Measurements from ENCODE around the gene ARF6. TPM values are rescaled to one million over a fixed set of nuclear protein-coding genes. Genes with fewer than 3 reads are reported as not detected.
"Not testable (repeated sequence)": the region's sequence is repeated elsewhere in the genome, so short reads cannot be mapped to it uniquely, and the experiment has no call there.

Gene ARF6
- total and polyA plus RNA-seq, 9 donors, result 16.0 to 48.9 (median 36.0) TPM

DNA sequence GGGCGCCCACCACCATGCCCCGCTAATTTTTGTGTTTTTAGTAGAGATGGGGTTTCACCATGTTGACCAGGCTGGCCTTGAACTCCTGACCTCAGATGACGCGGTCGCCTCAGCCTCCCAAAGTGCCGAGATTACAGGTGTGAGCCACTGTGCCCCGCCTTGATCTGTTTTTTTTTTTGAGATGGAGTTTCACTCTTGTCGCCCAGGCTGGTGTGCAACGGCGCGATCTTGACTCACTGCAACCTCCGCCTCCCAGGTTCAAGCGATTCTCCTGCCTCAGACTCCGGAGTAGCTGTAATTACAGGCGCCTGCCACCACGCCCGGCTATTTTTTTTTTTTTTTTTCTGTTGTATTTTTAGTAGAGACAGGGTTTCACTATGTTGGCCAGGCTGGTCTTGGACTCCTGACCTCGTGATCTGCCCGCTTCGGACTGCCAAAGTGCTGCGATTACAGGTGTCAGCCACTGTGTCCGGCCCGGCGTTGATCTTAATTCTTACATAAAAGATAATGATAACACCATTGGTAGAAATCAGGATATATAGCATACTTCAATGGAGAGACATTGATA lies 9.9 kb downstream of the ARF6 start:
- H3K4me3 ChIP-seq (ENCODE audit: low read length); DNase-seq; H3K27ac ChIP-seq (ENCODE audit: low read length); H3K36me3 ChIP-seq (ENCODE audit: control insufficient read depth, insufficient read depth, low read length); H3K27me3 ChIP-seq (ENCODE audit: control insufficient read depth, insufficient read depth, low read length); H3K4me1 ChIP-seq (ENCODE audit: control insufficient read depth, insufficient read depth, low read length); H3K9me3 ChIP-seq (replicated peaks; ENCODE audit: control insufficient read depth, low read depth, low read length): not testable (repeated sequence)
- WGBS (ENCODE audit: insufficient coverage), result 85% methylated on average over 8 of the region's 24 CpGs

DNA sequence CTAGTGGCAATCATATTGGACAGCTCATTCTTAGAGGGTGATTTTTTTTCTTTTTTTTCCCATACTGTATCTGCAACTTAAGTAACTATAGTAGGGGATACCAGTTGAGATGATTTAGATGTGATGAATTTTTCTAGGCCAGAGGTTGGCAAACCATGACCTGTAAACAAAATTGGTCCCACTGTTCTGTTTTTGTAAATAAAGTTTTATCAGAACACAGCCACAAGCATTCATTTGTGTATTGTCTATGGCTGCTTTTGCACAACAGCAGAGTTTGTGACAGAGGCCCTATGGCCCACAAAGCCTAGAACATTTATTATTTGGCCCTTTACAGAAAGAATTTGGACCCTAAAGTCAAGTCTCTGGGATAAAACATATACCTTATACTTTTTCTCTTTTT lies 11.4 kb downstream of the ARF6 start:
- Histone ChIP-seq H3K36me3 (ENCODE audit: control insufficient read depth, insufficient read depth, low read length) (no peaks in the 10 kb centered on the region), H3K4me3 (ENCODE audit: low read length) (no peak overlapping the region), H3K27ac (ENCODE audit: low read length) (no peak overlapping the region), H3K4me1 (ENCODE audit: control insufficient read depth, insufficient read depth, low read length) (no peaks in the 10 kb centered on the region), H3K27me3 (ENCODE audit: control insufficient read depth, insufficient read depth, low read length) (no peaks in the 10 kb centered on the region), H3K9me3 (replicated peaks; ENCODE audit: control insufficient read depth, low read depth, low read length) (no peaks in the 10 kb centered on the region)
- DNase-seq, result no peak

DNA sequence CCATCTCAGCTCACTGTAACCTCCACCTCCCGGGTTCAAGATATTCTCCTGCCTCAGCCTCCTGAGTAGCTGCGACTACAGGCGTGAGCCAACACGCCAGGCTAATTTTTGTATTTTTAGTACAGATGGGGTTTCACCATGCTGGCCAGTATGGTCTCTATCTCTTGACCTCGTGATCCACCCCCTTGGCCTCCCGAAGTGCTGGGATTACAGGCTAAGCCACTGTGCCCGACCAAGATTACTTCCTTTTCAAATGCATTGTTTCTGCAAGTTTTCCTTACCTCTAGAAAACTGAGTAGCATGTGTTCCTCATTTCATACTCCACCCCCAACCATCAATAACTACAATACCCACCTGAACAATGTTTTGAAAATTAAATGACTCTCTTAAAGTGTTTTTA lies 13.1 kb downstream of the ARF6 start:
- H3K4me3 ChIP-seq (ENCODE audit: low read length), result no peak overlapping the region
- H3K27me3 ChIP-seq (ENCODE audit: control insufficient read depth, insufficient read depth, low read length), result no peaks in the 10 kb centered on the region
- no peaks in the 10 kb centered on the region for H3K9me3 ChIP-seq (replicated peaks; ENCODE audit: control insufficient read depth, low read depth, low read length)
- WGBS (ENCODE audit: insufficient coverage), result 65% methylated on average over 7 of the region's 7 CpGs
- no peak for DNase-seq
- H3K4me1 ChIP-seq (ENCODE audit: control insufficient read depth, insufficient read depth, low read length), result no peaks in the 10 kb centered on the region
- H3K36me3 ChIP-seq (ENCODE audit: control insufficient read depth, insufficient read depth, low read length), result no peaks in the 10 kb centered on the region
- H3K27ac ChIP-seq (ENCODE audit: low read length), result no peak overlapping the region

DNA sequence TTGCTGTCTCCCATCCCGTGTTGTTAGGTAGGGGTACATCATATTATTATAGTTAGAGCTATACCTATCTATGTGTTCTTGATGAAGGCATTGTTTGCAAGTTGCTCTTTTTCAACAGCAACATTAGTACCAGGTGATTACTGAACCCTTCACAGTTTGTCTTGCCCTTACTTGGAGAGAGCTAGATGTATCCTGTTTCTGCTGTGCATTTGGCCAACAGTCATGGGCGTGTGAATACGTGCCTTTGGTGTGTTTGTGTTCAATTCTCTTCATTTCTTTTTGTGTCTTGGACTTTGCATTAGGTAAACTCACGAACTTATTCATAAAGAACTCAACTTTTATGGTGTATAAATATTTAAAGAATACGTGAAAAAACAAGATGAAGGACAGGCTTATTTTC lies 14.3 kb downstream of the ARF6 start:
- no peaks in the 10 kb centered on the region for H3K9me3 ChIP-seq (replicated peaks; ENCODE audit: control insufficient read depth, low read depth, low read length)
- no peak overlapping the region for H3K4me3 ChIP-seq (ENCODE audit: low read length)
- no peak for DNase-seq
- H3K36me3 ChIP-seq (ENCODE audit: control insufficient read depth, insufficient read depth, low read length), result no peaks in the 10 kb centered on the region
- no CpG with 5 or more reads among the region's 5 CpGs for WGBS (ENCODE audit: insufficient coverage)
- no peaks in the 10 kb centered on the region for H3K4me1 ChIP-seq (ENCODE audit: control insufficient read depth, insufficient read depth, low read length)
- H3K27me3 ChIP-seq (ENCODE audit: control insufficient read depth, insufficient read depth, low read length), result no peaks in the 10 kb centered on the region
- H3K27ac ChIP-seq (ENCODE audit: low read length), result no peak overlapping the region

DNA sequence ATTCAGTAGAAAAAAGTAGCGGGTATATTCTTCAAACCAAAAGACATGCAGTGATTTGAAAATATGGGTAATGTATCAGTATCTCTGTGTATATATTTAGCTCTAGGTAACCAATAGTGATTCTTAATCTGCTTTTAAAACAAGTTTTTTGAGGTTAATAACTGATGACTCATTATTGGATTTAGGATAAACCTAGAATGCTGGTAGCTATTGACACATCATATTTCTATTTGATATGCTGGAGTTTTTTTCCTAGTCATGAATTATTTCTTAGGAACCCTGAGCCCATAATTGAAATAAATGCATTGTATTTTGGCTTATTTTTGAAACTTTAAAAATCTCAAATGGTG lies 15.5 kb downstream of the ARF6 start:
- no peak overlapping the region for H3K4me3 ChIP-seq (ENCODE audit: low read length)
- no peak for DNase-seq
- H3K27ac ChIP-seq (ENCODE audit: low read length), result no peak overlapping the region
- no peaks in the 10 kb centered on the region for H3K9me3 ChIP-seq (replicated peaks; ENCODE audit: control insufficient read depth, low read depth, low read length)
- H3K36me3 ChIP-seq (ENCODE audit: control insufficient read depth, insufficient read depth, low read length), result no peaks in the 10 kb centered on the region
- H3K27me3 ChIP-seq (ENCODE audit: control insufficient read depth, insufficient read depth, low read length), result no peaks in the 10 kb centered on the region
- no peaks in the 10 kb centered on the region for H3K4me1 ChIP-seq (ENCODE audit: control insufficient read depth, insufficient read depth, low read length)
- no CpG with 5 or more reads among the region's 1 CpG for WGBS (ENCODE audit: insufficient coverage)

DNA sequence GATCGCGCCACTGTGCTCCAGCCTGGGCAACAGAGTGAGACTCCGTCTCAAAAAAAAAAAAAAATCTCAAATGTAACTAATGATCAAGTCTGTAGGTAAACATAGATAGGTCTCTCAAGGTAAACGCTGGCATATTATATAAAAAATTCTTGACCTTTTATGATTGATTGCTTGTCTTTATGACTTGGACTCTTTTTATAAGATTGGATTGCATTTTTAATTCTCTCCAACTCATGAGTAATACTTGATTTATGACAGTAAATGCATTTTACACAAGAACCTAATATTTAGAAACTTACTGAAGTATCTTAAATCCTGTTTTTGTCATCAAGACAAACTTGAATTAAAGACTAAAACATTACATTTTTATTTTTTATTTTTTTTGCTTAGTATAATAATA lies 16.1 kb downstream of the ARF6 start:
- Histone ChIP-seq H3K9me3 (replicated peaks; ENCODE audit: control insufficient read depth, low read depth, low read length) (no peaks in the 10 kb centered on the region), H3K27ac (ENCODE audit: low read length) (no peak overlapping the region), H3K4me1 (ENCODE audit: control insufficient read depth, insufficient read depth, low read length) (no peaks in the 10 kb centered on the region), H3K27me3 (ENCODE audit: control insufficient read depth, insufficient read depth, low read length) (no peaks in the 10 kb centered on the region), H3K36me3 (ENCODE audit: control insufficient read depth, insufficient read depth, low read length) (no peaks in the 10 kb centered on the region), H3K4me3 (ENCODE audit: low read length) (no peak overlapping the region)
- DNase-seq, result no peak
- WGBS (ENCODE audit: insufficient coverage), result no CpG with 5 or more reads among the region's 4 CpGs

DNA sequence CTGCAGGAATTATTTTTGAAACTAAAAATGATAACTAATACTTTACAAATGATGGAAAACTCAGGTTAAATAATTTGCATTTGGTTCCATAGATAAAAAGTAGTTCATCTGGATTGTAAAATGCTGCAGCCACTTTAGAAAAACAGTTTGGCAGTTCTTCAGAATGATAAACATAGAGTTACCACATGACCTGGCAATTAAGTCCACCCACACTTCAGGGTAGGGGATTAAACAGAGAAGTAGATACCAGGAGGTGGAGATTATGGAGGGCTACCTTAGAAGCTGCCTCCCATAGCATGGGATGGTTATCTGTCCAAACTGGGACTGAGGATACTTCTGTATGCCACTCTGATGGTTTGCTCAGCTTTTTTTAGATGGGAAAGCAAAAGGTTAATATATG lies 22.2 kb downstream of the ARF6 start:
- no peaks in the 10 kb centered on the region for H3K36me3 ChIP-seq (ENCODE audit: control insufficient read depth, insufficient read depth, low read length)
- DNase-seq, result no peak
- no peaks in the 10 kb centered on the region for H3K9me3 ChIP-seq (replicated peaks; ENCODE audit: control insufficient read depth, low read depth, low read length)
- no peak overlapping the region for H3K27ac ChIP-seq (ENCODE audit: low read length)
- H3K4me1 ChIP-seq (ENCODE audit: control insufficient read depth, insufficient read depth, low read length), result no peaks in the 10 kb centered on the region
- H3K4me3 ChIP-seq (ENCODE audit: low read length), result no peak overlapping the region
- no peaks in the 10 kb centered on the region for H3K27me3 ChIP-seq (ENCODE audit: control insufficient read depth, insufficient read depth, low read length)

DNA sequence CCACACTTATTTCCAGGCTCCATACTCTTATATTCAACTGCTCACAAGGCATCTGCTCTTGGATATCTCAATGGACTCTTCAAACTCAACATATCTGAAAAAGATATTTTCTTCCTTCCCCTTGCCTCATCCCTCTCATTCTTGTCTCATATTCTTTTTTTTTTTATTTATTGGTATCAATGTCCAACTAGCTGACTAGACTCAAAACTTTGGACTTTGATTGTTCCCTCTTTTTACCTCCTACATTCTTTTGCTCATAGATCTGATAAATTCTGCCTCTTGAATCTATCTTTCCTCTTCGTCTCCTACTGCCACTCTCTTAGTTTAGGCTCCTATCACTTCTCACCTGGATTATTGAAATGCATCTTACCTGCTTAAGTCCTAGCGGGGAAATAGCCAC lies 25.8 kb downstream of the ARF6 start:
- no peaks in the 10 kb centered on the region for H3K27me3 ChIP-seq (ENCODE audit: control insufficient read depth, insufficient read depth, low read length)
- H3K9me3 ChIP-seq (replicated peaks; ENCODE audit: control insufficient read depth, low read depth, low read length), result no peaks in the 10 kb centered on the region
- H3K4me1 ChIP-seq (ENCODE audit: control insufficient read depth, insufficient read depth, low read length), result no peaks in the 10 kb centered on the region
- no peak for DNase-seq
- H3K27ac ChIP-seq (ENCODE audit: low read length), result no peak overlapping the region
- no peaks in the 10 kb centered on the region for H3K36me3 ChIP-seq (ENCODE audit: control insufficient read depth, insufficient read depth, low read length)
- H3K4me3 ChIP-seq (ENCODE audit: low read length), result no peak overlapping the region
- 100% methylated on average over 1 of the region's 2 CpGs for WGBS (ENCODE audit: insufficient coverage)

DNA sequence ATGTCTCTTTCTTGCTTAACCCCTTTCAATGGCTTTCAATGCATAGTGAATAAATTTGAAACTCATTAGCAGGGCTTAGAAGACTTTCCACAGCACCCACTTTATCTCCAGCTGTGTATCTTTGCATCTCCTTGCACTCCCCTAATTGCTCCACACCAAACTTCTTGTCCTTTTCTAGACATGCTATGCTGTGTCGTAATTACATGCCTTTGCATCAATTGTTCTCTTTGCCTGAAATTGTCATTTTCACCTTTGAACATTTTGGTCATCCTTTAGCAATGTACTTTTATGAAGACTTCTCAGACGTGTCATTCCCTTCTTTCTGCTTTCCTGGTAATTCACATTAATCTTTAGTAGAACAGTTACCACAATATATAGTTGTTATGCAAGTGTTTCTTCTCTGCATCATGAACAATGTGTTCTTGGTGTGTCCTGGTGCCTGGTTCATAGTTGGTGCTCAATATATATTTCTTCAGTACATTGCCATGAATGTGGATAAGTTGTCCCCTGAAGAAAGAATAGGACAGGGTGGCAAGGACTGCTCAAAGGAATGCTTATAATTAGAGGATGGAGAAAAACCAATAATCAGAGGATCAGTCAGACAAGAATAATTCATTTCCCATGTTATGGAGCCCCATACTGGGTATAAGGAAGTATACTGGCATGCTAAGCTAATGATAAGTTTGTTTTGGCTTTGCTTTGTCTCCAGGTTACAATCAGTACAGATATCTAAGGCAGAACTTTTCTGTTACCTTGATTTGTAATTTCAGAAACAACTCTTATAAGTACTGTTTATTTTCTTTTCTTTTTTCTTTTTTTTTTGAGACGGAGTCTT lies 27.2 kb downstream of the ARF6 start:
- 83% methylated on average over 1 of the region's 3 CpGs for WGBS (ENCODE audit: insufficient coverage)
- no peaks in the 10 kb centered on the region for H3K4me1 ChIP-seq (ENCODE audit: control insufficient read depth, insufficient read depth, low read length)
- no peak for DNase-seq
- no peaks in the 10 kb centered on the region for H3K9me3 ChIP-seq (replicated peaks; ENCODE audit: control insufficient read depth, low read depth, low read length)
- H3K4me3 ChIP-seq (ENCODE audit: low read length), result no peak overlapping the region
- H3K36me3 ChIP-seq (ENCODE audit: control insufficient read depth, insufficient read depth, low read length), result no peaks in the 10 kb centered on the region
- H3K27ac ChIP-seq (ENCODE audit: low read length), result no peak overlapping the region
- no peaks in the 10 kb centered on the region for H3K27me3 ChIP-seq (ENCODE audit: control insufficient read depth, insufficient read depth, low read length)

DNA sequence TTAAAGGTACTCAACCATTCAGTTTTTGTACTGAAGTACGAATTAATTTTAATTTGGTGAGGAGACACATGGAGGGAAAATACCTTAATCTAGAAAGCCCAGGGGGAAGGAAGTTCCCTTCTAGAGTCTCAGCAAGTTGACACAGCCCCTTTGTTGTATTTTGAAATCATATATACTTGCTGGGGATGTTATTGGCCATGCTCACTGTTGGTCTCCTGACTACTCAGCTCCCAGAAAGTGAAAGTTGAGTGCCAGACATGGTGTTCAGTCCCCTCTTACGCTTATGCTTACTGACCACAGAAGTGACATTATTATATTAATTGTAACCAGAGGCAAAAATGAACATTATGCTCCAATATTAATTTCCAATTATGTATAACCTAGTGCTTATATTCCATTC lies 28.1 kb downstream of the ARF6 start:
- WGBS (ENCODE audit: insufficient coverage), result no CpG with 5 or more reads among the region's 2 CpGs
- DNase-seq, result no peak
- H3K4me3 ChIP-seq (ENCODE audit: low read length), result no peak overlapping the region
- H3K27me3 ChIP-seq (ENCODE audit: control insufficient read depth, insufficient read depth, low read length), result no peaks in the 10 kb centered on the region
- H3K27ac ChIP-seq (ENCODE audit: low read length), result no peak overlapping the region
- no peaks in the 10 kb centered on the region for H3K4me1 ChIP-seq (ENCODE audit: control insufficient read depth, insufficient read depth, low read length)
- no peaks in the 10 kb centered on the region for H3K36me3 ChIP-seq (ENCODE audit: control insufficient read depth, insufficient read depth, low read length)
- no peaks in the 10 kb centered on the region for H3K9me3 ChIP-seq (replicated peaks; ENCODE audit: control insufficient read depth, low read depth, low read length)

DNA sequence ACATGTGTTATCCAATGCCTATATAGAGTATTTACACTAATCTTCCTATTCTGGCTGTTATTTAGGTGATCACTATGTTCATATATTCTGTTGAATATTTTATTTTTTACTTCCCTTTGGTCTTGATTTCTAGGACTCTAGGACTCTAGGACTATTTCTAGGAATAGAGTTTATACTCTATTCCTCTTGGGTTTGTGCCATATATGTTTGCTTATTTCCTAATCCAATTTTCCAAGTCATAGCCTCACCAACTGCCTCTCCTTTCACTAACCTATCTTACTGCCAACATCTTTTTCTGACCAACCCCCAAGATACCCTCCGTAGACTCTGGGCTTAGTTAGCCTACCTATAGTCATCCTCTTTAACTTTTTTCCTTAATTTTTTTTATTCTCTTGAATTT lies 28.5 kb downstream of the ARF6 start:
- Histone ChIP-seq H3K27me3 (ENCODE audit: control insufficient read depth, insufficient read depth, low read length) (no peaks in the 10 kb centered on the region), H3K4me1 (ENCODE audit: control insufficient read depth, insufficient read depth, low read length) (no peaks in the 10 kb centered on the region), H3K36me3 (ENCODE audit: control insufficient read depth, insufficient read depth, low read length) (no peaks in the 10 kb centered on the region), H3K4me3 (ENCODE audit: low read length) (no peak overlapping the region), H3K9me3 (replicated peaks; ENCODE audit: control insufficient read depth, low read depth, low read length) (no peaks in the 10 kb centered on the region), H3K27ac (ENCODE audit: low read length) (no peak overlapping the region)
- no peak for DNase-seq
- WGBS (ENCODE audit: insufficient coverage), result 100% methylated on average over 1 of the region's 1 CpG
